NCI-H146 treated with DMSO at 0.1 percent for 48 hours (cell line): ENCODE measurements around the gene C14orf93.

Experiments used
- DNase-seq: peaks from one replicate; lab custom pipeline; 2025; ENCODE audit not compliant: unreplicated experiment; lab: John Stamatoyannopoulos, UW

C14orf93 gene, protein sequence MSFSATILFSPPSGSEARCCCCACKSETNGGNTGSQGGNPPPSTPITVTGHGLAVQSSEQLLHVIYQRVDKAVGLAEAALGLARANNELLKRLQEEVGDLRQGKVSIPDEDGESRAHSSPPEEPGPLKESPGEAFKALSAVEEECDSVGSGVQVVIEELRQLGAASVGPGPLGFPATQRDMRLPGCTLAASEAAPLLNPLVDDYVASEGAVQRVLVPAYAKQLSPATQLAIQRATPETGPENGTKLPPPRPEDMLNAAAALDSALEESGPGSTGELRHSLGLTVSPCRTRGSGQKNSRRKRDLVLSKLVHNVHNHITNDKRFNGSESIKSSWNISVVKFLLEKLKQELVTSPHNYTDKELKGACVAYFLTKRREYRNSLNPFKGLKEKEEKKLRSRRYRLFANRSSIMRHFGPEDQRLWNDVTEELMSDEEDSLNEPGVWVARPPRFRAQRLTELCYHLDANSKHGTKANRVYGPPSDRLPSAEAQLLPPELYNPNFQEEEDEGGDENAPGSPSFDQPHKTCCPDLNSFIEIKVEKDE

DNA sequence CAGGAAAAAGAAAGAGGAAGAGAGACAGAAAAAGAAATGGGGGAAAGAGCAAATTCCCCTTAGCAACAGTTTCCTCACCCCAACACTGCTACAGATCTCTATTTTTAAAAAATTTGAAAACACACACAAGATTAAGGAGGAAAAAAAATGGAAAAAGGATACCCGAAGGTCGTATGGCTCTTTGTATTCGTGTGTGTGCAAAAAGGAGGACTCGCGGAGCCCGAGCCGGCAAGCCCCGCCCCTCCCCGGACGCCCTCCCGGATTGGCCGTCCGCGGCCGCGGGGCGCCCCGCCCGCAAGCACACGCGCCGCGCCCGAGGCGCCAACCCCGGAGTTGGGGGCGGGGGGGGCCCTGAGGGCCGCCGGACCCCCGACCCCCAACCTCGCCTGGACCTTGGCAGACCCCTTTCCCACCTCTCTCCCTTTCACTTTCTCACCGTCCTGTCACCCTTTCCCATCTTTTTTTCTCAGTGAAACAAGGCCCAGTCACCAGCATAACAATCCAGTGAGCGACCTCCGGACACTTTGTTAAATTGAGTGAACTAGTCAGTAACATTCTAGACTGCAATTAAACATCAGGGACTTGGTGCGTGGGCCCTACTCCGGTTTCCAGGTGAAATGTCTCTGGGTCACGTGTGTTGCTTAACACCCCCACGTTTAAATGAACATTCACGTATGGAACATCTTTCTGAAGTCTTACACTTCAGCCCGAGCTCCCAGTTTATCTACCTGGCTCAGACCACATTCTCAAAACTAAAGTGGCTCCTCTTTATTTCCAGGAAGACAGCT lies at the start of gene C14orf93:
Gene C14orf93 (minus strand): TSS at position 205 of the 788 bp plus-strand sequence. CDS start 11,120 bp downstream, outside the sequence.
- DNase-seq = peak; percentile 60

DNA sequence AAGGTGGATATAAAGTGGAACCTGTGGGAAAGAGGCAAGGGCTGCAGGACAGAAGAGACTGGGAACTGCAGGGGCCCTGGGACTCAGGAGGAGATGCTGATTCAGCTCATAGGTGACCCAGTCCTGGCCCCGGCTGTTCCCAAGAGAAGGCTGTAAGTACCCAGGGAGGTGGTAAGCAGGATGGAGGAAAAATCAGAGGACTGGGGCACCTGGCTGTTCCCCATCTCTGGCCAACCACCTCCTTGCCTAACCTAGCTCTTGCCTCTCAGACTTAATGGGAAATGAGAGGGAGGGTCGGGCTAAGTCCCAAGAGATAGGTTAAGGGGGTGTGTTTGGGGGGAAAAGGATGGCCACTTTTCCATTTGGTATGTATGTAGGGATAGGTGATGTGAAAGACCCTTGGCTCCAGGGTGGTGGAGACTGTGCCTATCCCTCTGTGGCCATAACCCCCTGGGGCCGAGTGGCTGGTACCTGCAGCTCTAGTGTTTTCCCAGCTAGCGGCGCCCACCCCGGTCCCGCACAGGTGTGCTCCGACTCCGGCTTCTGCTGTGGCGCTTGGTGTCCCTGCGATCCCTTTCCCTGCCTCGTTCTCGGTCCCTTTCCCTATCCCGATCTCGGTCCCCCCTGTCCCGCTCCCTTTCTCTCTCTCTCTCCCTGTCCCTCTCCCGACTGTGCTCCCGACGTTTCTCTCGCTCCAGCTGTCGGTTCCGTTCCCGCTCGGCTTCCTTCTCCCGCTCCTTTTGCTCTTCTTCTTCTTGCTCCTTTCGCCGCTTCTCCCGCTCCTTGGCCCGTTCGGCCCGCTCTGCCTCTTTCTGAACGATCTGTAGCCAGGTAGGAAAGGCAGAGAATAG lies 48.9 kb upstream of the C14orf93 start:
- DNase-seq = no peak

DNA sequence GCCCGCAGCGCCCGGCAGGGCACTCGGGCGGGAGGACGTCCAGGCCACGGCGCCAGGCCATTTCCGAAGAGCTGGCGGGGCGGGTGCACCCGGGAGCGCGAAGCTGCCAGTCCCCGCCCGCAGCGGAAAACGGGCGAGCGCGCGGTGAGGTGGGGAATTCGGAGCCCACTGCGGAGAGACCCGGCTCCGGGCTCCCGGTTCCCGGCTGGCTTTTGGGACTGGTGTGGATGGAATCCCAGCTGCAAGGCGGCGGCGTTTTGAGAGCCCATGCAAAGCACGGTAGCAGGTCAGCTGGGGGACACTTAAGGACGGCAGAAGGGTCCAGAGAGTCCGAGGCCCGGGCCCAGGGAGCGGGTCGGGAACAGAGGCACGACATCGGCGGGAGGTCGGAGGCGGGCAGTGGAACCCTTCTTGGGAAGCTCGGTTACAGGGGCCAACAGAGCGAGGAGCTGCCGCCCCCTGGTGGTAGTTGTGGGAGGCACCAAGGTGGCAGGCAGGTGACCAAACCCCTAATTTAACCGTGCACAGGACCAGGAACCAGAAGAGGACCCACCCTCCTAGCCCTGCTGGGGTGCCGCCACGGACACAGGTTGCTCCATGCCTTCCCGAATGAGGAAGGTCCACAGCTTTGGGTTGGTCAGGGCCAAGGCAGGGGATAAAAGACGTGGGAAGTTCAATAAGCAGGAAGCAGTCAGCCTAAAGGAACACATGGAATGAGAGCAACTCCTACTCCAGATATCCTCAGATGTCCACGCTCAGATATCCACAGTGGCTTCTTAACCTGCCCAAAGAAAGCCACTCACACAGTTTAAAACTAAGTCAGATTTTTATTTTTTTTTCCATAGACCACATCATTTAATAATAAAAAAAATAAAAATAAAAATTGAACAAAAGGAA lies 48.1 kb upstream of the C14orf93 start:
- no peak for DNase-seq

DNA sequence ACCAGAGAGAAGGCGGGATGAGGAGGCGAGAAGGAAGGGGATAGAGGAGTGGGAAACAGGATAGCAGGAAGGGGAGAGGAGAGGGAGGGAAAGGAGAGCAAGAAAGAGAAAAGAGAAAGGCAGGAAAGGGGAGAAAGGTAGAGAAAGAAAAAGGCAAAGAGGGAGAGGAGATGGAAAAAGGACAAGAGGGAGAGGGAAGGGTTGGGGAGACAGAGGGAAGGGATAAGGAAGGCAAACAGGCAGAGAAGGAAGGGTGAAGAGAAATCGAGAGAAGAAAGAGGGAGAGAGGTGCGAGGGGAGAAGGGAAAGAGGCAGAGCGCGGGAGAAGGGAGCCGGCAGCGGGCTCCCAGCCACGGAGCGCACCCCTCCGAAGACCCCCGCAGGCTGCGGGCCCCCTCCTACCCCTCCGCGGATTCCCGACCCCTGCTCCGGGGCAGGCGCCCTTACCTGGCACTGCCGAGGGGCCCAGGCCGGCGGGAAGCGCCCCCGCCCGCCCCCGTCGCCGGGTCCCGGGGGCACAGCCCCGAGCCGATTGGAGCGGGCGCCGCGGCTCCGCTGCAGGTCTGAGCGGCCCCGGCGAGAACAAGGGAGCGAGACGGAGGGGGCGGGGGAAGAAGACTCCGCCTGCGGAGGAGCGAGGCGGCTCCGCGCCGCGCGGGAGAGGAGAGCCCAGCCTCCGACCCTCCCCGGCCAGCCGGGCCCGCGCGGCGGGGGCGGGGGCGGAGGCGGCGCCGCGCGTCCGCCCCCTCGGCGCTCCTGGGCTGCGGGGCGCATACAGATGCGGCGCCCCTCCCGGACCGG lies 47.2 kb upstream of the C14orf93 start, which contains the start of gene CDH24:
Gene CDH24 (minus strand): TSS at position 565 of the 801 bp plus-strand sequence. CDS start 1,787 bp downstream, outside the sequence.
- DNase-seq = no peak

DNA sequence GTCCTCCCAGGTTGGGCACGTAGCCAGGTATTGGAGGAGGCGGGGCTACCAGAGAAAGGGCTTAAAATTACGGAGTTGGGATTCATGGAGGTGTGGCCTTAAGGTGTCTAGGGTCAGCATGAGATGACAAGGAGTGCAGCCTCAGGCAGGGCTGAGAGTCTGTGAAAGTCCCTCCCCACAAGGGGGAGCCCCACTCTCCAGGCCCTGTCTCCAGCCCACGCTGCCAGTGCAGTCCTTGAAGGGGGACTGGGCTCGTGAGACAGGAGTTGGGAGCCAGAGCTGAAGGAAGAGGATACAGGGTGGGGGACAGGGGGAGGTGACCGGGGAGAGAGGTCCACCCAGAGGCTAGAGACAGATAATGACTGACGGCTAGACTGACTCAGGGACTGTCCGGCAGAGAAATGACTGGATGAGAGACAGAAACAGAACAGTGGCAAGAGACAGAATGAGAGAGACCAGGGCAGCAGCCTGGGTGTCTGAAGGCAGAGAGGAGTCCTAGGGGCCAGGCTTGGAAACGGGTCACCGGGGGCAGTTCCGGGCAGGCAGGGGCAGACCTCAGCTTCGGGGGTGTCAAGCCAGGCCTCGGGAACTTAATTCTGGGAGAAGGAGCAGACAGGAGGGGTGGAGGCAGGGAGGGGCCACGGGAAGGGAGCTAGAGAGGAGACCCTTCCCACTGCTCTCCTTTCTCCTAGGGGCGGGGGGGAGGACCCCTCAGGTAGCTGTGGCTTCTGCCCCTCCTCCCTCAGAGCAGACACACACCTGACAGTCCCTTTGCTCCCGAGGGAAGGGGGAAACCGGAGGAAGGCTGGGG lies 46.4 kb upstream of the C14orf93 start:
- DNase-seq = no peak

DNA sequence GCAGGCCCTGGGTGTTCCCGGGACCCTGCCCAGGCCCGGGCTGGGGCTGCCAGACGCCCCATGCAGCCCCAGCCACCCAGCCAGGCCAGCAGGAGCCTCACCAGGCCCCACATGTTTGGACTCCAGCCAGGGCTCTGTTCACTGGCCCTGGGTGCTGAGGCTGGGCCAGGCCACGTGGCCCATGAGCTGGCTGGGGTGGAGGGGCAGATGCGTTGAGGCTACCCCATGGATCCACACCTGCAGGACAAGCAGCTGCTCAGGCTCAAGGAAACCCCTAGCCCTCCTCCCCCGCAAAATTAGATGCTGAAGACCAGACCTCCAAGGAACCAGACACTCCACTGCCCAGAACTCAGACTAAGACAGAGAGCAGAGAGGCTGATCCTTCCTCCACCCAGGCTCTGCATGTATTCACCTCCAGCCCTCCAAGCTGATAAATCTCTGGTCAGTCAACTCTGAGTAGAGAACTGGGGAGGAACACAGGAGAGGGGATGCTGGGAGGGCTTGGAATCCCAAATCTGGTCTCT lies 45.7 kb upstream of the C14orf93 start:
- DNase-seq = no peak

DNA sequence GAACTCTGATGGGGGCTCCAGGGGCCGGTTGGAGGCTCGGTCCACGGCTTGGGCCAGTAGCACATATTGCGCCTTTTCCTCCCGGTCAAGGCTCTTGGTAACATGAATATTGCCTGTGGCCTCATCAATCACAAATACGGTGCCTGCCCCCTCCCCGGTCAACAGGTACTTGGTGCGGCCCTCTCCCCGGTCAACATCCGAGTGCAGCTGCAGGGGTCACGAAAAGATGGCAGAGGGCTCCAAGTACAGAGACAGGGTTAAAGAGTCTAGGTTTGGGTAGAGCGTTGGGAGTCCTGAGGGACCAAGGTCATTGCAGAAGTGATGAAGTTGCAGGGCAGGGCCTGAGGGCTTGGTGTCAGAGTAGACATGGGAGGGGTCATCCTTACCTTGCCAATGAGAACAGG lies 45.2 kb upstream of the C14orf93 start:
- no peak for DNase-seq

DNA sequence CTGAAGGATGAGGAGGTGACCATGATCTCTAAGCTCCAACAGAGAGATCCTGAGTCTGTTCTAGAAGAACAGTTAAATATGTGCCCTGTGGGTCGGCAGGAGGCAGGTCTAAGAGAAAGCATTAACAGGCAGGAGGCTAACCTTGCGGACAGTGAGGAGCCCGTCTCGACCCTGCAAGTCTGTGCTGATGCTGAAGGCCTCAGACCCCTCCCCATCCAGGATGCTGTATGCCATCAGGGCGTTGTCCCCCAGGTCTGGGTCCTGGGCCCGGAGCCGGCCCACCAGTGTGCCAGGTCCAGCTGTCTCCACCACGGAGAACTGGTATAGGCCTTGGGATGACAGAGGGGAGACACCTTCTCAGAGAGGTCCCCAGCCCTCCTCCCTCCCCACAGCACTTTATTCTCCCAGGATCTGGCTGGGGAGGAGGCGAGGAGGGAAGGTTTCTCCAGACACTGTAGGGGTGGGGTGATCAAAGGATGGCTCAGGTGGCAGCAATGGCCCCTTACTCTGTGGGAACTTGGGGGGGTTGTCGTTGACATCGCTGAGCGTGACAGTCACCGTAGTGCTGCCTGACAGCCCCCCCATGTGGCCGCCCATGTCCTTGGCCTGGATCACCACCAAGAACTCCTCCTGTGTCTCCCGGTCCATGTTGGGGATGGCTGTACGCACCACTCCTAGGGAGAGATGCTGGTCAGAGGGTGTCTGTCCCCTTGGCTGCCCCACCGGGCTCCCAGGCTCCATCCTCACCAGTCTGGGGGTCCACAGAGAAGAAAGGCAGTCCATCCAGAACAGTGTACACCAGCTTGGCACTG lies 44.3 kb upstream of the C14orf93 start:
- DNase-seq = no peak

DNA sequence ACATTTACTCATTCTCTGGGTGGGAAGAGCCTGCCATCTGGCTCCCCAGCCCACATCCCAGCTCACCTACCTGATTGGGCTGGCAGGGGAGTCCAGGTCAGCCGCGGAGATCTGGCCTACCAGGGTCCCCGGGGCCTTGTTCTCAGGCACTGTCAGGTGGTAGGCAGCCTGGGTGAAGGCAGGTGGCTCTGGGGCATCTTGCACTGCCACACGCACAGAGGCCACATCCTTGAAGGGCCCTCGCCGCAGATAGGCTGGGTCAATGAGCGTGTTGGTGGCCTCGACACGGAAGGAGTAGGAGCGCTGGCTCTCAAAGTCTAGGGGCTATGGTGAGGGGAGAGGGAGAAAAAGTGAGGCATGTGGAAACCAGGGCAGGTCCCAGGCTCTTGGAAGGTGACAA lies 43.5 kb upstream of the C14orf93 start:
- DNase-seq = no peak

DNA sequence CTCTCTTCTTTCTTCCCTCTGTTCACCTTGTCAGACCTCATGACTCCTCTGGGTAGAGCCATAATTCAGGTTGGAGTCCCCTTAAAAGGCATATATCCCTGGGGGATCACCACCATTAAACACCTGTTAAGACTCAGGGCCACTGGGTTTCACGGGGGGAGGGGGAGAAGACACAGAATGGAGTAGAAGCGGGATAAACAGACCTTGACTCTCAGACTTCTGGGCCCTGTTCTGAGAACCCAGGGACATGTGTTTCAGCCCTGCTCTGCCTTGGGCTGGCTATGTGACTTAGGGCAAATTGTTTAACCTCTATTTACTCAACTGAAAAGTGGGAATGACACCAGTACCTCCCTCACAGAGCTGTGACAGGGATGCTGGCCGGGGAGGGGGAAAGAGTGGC lies 42.7 kb upstream of the C14orf93 start:
- DNase-seq = no peak

DNA sequence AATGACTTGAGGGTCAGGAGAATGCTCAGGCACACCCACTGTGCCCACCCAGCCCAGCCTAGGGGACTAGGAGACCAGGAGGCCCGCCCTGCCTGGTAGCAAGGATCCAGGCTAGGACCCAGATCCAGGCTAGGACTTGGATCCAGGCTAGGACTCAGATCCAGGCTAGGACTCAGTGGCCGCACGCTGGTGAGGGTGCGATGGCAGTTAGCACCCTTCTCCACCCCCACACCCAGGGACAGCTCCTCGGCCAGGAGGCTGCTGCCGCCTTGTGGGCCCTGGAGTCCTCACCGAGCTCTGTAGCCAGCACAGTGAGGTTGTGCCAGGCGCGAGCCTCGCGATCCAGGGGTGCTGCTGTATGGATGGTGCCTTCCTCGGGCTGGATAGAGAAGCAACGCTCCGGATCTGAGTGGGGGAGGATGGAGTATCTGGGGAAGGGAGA lies 42.3 kb upstream of the C14orf93 start:
- DNase-seq = no peak

DNA sequence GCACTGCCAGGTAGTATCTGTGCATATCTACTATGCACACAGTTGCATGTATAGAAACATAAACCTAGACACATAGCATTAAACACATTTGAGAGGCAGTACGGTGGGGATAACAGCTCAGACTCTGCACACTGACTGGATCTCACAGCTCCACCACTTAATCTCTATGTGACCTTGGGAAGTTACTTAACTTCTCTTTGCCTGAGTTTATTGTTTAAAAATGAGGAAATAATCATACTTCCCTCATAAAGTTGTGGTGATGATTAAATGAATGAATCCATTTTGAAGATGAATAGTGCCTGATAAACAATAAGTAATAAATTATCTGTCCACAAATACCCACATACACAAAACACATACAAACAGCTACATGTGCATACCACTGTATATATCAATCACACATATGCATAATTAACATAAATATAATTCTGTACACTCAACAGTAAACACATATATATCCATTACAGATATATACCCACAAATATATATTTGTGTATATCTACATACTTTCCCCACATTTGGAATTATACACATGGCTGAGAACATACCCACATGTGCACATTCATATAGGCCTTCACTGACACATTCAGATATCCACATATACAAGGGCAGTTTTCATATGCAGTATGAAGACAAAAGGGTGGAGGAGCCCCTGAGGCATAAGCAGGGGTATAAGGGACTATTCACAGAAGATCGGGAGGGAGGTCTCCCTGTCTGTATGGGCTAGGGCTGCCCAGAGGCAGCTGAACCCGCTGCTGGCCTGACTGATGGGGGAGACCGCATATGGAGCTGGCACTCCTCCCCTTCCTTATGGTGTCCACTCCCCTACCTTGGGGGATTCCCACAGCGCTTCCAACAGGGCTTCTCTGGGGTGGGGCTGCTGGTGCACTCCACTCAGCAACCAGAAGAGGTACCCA lies 41.5 kb upstream of the C14orf93 start:
- no peak for DNase-seq

DNA sequence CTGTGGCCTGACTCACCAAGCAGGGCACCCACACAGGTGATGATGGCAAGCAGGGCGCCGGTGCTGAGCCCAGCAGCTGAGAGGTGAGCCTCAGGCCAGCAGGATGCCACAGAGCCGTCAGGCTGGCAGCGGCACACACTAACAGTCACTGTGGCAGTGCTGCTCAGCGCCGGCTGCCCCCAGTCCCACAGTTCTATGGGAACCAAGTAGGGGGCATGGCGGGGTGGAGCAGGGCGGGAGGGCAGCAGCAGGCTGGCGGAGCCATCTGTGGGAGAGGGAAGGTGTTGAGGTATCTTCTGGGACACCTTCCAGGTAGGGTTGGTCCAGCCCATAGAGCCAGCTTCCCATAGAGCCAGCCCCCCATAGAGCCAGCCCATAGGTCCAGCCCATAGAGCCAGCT lies 39.1 kb upstream of the C14orf93 start:
- no peak for DNase-seq

DNA sequence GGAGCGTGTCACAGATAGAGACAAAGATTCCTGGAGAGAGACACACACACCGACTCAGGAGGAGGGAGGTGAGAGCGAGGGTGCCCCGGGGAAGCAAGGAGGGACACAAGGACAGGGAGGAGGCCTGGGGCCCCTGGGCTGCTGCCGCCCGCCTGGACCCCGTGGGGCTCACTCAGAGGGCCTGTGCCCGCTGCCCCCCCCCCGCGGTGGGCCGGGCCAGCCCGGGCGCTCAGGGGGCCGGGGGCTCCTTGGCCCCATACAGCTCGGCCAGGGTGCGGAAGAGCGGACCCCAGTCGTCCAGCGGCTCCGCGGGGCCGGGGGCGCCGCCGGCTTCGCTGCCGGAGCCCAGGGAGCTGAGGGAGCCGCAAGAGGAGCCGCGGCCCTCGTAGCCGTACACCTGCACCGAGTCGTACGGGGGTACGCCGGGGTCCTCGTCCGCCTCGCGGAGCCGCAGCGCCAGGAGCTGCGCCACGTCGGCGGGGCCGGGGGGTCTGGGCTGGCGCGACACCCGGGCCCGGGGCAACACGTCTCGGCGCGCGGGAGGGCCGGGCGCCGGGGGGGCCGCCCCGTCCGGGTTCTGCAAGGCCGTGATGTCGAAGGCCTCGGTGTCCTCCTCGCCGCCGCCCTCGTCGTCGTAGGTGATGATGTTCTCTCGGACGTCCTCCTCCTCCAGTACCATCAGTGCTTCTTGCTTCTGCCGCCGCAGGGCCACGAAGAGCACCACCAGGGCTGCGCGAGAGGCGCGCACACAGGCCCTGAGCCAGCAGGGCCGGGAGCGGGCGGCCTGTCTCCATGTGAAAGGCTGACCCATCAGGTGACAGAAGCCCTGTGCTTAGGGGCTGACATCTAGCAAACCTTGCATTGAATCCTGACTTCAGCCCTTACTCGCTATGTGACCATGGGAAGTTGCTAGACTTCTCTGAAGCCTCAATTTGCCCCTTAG lies 38.1 kb upstream of the C14orf93 start:
- no peak for DNase-seq

DNA sequence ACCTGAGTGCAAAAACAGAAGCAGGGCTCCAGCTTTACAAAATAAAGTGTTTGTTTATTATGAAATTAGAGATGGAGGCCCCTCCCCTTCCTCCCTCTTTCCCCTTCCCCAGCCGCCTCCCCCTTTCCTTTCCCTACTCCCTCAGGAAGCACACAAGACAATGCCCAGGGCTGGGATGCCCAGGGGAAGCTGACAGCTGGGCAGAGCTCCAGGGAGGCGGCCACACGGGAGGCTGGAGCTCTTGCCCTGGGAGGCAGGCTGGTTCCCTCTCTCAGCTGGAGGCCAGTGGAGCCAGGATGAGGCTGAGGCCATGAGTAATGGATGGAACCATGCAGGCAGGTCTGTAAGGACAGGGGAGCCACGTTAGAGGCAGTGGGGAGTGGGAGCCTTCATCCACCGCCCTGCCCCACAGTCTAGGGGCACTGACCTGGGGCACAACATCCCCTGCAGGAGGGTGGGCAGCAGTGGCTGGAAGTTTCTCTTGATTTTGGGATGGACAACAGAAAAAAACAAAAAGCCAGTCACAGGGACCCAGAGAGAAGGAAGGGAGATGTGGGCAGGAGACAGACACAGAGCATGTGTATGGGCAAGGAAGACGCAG lies 37.2 kb upstream of the C14orf93 start:
- DNase-seq = no peak
